Stimulated activated CD4-positive, alpha-beta T cell treated with anti-CD3 and anti-CD28 coated beads, Interleukin-4, amount 100 ng/mL, for 48 hours (primary cell): ENCODE data around the gene LRRC66.

Source experiments
- DNase-seq, 2 donors: peaks; one replicate each; pipeline ENCODE4 v3.0.0-alpha.2; 2020; ENCODE audit warnings: low read depth in 2 of 2

The LRRC66 gene

GRCh38 chr4:52019936-52020657 is at the start of gene LRRC66:
LRRC66 (minus strand) TSS chr4:52020363; CDS start chr4:52017613, 2,750 bp downstream.
- DNase-seq, result no peak

DNA sequence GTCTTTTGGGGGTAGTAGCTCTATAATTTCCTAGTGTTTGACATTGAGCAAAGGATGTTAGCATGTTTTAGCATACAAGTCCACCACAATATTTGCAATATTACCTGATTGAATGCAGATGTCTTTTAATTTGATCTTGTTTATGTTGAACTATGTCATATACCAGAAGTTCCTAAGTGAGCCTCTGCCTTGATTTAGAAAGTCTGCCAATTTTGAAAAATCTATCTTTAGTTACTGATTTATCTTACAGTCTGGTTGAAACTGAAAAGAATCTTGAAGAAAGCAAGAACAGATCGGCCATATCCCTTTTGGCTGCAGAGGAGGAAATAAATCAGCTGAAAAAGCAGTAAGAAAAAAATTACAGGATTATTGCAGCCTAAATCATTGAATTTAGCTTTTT is 49.4 kb upstream of the LRRC66 start:
- no peak for DNase-seq

GRCh38 chr4:52059372-52059771 is 39.2 kb upstream of the LRRC66 start:
- no peak for DNase-seq

GRCh38 chr4:52058275-52058674 is 38.1 kb upstream of the LRRC66 start:
- DNase-seq, result no peak

DNA sequence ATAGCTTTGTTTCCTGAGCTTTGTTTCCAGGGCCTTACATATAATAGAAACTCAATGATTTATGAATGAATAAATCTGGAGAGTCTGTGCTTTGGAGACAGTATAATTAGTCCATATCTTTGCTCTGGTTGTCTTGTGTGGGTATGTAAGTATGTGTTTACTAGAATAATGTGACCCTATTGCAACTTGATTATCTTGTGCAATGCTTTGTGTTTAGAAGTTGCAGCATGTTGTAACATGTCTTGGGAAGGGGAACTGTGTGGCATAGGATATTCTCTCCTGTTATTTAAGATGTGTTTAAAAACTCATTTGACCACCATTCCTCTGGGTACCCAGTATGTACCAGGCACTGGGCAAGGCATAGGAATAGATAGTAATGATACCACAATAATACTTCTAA is 37.0 kb upstream of the LRRC66 start:
- no peak for DNase-seq

DNA sequence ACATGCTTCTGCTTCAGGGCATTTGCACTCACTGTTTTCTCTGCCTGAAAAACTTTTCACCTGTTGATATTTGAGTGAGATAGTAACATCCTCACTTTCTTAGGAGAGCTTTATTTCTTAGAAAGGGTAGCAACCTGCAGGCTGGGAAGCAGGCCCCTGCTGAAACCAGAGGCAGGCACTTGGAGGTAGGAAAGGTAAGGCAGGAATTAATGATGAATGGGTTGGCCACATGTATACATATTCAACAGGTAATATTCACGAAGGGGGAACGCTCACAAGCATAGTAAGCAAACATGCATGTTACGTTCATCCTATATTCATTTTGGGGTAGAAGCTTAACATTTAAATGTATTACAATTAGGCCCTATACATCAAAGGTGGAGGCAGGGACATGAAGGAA is 34.1 kb upstream of the LRRC66 start:
- no peak for DNase-seq

- no peak for DNase-seq
Measured at GRCh38 chr4:52052475-52052780, 32.3 kb upstream of the LRRC66 start.

GRCh38 chr4:52051615-52052474 is 31.7 kb upstream of the LRRC66 start:
- DNase-seq, result peak in 1 of 2 donors; percentile 1

- no peak for DNase-seq
Measured at GRCh38 chr4:52051213-52051614, 31.1 kb upstream of the LRRC66 start, which contains the start of gene SPATA18. SPATA18 (plus strand) TSS chr4:52051304; CDS start chr4:52051705, 401 bp downstream.

DNA sequence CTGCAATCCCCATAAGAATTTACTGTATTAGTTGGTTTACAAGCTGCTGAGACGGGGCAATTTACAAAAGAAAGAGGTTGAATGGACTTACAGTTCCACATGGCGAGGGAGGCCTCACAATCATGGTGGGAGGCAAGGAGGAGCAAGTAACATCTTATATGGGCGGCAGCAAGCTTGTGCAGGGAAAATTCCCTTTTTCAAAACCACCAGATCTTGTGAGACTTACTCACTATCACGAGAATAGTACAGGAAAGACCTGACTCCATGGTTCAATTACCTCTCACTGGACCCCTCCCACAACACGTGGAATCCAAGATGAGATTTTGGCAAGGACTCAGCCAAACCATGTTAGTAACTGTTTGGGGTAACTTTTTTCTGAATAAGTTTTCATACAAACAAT is 29.1 kb upstream of the LRRC66 start:
- DNase-seq, result no peak

GRCh38 chr4:52045028-52045427 is 24.9 kb upstream of the LRRC66 start:
- no peak for DNase-seq

GRCh38 chr4:52038103-52038912 is 18.1 kb upstream of the LRRC66 start, which contains the start of gene SGCB:
SGCB (minus strand) TSS chr4:52038299; CDS start chr4:52038259, 40 bp downstream.
- peak; percentile 63 to 64 for DNase-seq

- DNase-seq, result no peak
Measured at GRCh38 chr4:52037689-52038102, 17.5 kb upstream of the LRRC66 start.

DNA sequence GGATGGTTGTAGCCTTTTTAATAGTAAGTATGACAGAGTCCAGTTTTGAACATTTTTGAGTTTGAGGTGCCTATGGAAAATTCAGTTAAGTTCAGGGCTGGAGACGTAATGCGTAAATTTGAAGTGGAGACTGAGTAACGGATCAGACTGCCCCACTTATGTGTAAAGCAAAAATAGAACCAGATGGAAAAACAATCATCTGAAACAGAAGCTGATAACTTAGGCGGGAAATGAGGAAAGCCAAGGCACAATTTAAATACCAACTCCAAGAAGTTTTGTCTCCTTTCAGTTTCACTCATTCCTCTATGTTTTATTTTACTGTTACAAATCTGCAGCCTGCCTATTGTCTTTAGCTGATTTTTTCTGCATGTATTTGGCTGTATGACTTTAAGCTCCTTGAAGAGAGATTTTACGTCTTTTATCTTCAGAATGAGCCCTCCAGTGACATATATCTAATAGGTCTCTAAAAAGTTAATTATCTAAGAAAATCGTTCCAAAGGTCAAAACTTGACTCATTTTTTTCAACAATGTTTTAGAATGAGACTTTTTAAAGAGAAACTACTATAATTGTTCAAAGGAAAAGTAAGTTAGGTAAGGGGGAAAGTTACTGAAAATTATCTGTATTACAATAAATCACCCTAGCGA is 16.8 kb upstream of the LRRC66 start:
- DNase-seq, result no peak

GRCh38 chr4:52035190-52035589 is 15.0 kb upstream of the LRRC66 start:
- no peak for DNase-seq

- DNase-seq, result no peak
Measured at GRCh38 chr4:52032005-52032404, 11.8 kb upstream of the LRRC66 start.

GRCh38 chr4:52028970-52029369 is 8.8 kb upstream of the LRRC66 start:
- no peak for DNase-seq

- DNase-seq, result no peak
Measured at GRCh38 chr4:52017814-52018213, 2.3 kb downstream of the LRRC66 start.

DNA sequence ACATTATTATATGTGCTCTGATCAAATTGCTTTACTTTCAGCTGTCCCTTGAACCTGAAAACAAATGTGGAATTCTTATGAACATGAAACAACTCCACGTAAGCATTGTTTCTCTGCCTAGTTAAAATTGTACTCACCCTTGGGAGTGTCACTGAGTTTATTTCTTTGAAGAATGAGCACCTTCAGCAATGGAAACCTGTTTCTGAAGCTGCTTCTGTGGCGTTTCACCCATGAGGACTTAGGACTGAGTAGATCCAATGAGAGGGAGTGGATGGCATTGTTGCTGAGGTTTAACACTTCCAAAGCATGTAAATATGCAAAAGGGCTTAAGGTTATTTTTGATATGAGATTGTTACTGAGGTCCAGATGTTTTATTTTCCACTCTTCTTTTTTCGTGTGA is 3.2 kb downstream of the LRRC66 start:
- no peak for DNase-seq

DNA sequence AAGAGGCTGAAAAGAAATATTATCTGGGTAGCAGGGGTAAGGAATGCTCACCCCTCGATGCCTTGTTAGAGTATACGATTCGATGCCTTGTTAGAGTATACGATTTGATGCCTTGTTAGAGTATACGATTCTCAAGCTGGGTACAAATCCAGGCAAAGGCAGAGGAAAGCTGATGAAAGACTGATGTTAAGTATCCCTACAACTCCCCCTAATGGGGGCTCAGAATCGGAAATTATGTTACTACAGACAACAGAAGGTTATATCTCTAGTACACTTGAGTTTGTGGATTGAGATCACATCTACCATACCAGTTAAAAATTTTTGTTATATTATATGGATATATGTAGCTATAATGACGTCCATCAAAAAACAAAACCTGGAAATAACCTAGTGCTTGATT is 4.8 kb downstream of the LRRC66 start:
- no peak for DNase-seq

DNA sequence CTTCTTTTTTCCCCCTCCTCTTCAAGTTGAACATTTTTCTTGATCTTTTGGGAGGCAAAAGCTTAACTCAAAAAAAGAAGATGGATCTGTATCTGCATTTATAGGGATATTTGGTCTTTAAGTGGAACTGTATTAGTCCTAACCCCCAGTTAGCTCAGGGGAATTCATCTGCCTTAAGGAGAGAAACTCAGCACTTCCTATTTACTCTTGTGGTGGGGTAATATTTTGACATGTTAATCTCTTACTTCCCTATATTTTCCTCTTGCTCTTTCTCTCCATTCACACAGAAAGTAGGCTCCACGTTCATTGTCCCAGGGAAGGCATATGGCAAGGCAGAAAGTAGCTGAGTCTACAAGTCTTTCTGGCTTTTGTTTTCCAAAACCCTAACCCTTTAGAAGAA is 5.3 kb downstream of the LRRC66 start:
- DNase-seq, result no peak

DNA sequence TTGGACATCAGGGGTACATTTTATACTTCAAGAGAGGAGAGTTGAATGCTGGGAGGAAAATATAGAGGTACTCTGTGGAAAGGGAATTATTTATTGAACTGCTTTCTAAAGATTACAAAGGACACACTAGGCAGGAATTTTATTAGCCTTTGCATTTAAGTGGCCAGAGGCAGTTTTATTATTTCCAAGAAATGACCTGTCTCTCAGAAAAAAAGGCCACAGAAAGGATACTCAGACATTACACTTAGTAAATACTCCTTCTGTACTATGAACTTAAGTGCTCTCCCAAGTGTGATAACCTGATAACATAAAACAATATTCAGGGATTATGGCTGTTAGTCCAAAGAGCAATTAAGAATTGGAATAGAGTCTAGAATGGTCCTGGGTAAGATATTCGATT is 7.5 kb downstream of the LRRC66 start:
- DNase-seq, result no peak
